Measurements from ENCODE around the gene TRAPPC8.

TRAPPC8 gene

GRCh38 chr18:31891566-31891965 is 51.4 kb downstream of the TRAPPC8 start (continued):
- TF ChIP-seq ZFP3 (CRISPR knock-in tag; IDR thresholded peaks at IDR 0.05): no peak
- TF ChIP-seq, protein P1, sequence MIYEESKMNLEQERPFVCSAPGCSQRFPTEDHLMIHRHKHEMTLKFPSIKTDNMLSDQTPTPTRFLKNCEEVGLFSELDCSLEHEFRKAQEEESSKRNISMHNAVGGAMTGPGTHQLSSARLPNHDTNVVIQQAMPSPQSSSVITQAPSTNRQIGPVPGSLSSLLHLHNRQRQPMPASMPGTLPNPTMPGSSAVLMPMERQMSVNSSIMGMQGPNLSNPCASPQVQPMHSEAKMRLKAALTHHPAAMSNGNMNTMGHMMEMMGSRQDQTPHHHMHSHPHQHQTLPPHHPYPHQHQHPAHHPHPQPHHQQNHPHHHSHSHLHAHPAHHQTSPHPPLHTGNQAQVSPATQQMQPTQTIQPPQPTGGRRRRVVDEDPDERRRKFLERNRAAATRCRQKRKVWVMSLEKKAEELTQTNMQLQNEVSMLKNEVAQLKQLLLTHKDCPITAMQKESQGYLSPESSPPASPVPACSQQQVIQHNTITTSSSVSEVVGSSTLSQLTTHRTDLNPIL (CRISPR knock-in tag; IDR thresholded peaks at IDR 0.05; ENCODE audit: low read depth): no peak

DNA sequence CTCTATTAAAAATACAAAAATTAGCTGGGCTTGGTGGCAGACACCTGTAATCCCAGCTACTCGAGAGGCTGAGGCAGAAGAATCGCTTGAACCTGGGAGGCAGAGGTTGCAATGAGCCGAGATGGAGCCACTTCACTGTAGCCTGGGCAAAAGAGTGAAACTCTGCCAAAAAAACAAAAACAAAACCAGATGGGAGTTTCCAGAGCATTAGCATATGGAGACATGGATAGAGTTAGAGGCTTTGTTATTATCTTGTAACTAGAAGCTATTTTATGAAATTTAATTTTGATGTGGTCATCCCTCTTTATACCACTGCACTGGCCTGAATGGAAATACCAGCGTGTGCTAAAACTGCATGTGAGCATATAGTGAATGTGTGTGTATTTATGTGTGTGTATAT is 58.9 kb downstream of the TRAPPC8 start:
- ATAC-seq: no peak

DNA sequence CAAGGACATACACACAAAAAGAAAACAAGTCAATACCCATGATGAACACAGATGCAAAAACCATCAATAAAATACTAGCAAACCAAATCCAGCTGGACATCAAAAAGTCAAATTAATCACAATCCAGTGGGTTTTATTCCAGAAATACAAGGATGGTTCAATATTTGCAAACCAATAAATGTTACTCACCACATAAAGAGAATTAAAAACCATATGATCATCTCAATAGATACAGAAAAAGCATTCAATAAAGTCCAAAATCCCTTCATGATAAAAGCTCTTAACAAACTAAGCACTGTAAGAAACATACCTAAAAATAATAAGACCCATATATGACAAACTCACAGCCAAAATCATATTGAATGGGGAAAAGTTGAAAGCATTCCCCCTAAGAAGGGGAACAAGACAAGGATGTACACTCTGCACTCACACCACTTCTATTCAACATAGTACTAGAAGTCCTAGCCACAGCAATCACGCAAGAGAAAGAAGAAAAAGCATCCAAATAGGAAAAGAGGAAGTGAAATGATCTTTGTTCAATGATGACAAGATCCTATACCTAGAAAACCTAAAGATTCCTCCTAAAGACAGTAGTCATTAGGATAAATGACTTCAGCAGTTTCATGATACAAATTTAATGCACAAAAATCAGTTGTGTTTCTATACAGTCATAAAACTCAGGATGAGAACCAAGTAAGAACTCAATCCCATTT is 62.6 kb downstream of the TRAPPC8 start:
- no peak for TF ChIP-seq ZNF70 (CRISPR knock-in tag; IDR thresholded peaks at IDR 0.05)
- no peak for TF ChIP-seq TOX (CRISPR knock-in tag; IDR thresholded peaks at IDR 0.05; ENCODE audit: borderline replicate concordance)
- no peak for TF ChIP-seq ZC3H10 (CRISPR knock-in tag; IDR thresholded peaks at IDR 0.05)
- TF ChIP-seq, protein P1 (CRISPR knock-in tag; IDR thresholded peaks at IDR 0.05; ENCODE audit: low read depth): no peak
- TF ChIP-seq ZNF8 (CRISPR knock-in tag; IDR thresholded peaks at IDR 0.05): no peak

More for the DNA sequence above, 58.9 kb downstream of the TRAPPC8 start:
- TF ChIP-seq ZNF70 (CRISPR knock-in tag; IDR thresholded peaks at IDR 0.05): no peak
- no peak for TF ChIP-seq ZC3H10 (CRISPR knock-in tag; IDR thresholded peaks at IDR 0.05)
- no peak for TF ChIP-seq GLIS3 (CRISPR knock-in tag; IDR thresholded peaks at IDR 0.05)
- TF ChIP-seq, protein P2, sequence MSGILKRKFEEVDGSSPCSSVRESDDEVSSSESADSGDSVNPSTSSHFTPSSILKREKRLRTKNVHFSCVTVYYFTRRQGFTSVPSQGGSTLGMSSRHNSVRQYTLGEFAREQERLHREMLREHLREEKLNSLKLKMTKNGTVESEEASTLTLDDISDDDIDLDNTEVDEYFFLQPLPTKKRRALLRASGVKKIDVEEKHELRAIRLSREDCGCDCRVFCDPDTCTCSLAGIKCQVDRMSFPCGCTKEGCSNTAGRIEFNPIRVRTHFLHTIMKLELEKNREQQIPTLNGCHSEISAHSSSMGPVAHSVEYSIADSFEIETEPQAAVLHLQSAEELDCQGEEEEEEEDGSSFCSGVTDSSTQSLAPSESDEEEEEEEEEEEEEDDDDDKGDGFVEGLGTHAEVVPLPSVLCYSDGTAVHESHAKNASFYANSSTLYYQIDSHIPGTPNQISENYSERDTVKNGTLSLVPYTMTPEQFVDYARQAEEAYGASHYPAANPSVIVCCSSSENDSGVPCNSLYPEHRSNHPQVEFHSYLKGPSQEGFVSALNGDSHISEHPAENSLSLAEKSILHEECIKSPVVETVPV (CRISPR knock-in tag; IDR thresholded peaks at IDR 0.05): no peak
- no peak for TF ChIP-seq BACH2 (CRISPR knock-in tag; IDR thresholded peaks at IDR 0.05; ENCODE audit: borderline replicate concordance)
- no peak for TF ChIP-seq ZNF8 (CRISPR knock-in tag; IDR thresholded peaks at IDR 0.05)
- no peak for TF ChIP-seq ISL1 (CRISPR knock-in tag; IDR thresholded peaks at IDR 0.05)
- no peak for TF ChIP-seq POU6F1 (CRISPR knock-in tag; IDR thresholded peaks at IDR 0.05; ENCODE audit: borderline replicate concordance, low read depth)
- no peak for TF ChIP-seq ARNTL (CRISPR knock-in tag; IDR thresholded peaks at IDR 0.05; ENCODE audit: borderline replicate concordance, low read depth)
- TF ChIP-seq ZFP3 (CRISPR knock-in tag; IDR thresholded peaks at IDR 0.05): no peak
- no peak for TF ChIP-seq PPARA (CRISPR knock-in tag; IDR thresholded peaks at IDR 0.05; ENCODE audit: borderline replicate concordance)
- no peak for TF ChIP-seq RARB (CRISPR knock-in tag; IDR thresholded peaks at IDR 0.05)
- TF ChIP-seq ESRRG (CRISPR knock-in tag; IDR thresholded peaks at IDR 0.05): no peak
- no peak for TF ChIP-seq CSDC2 (CRISPR knock-in tag; IDR thresholded peaks at IDR 0.05)
- TF ChIP-seq, protein P1 (CRISPR knock-in tag; IDR thresholded peaks at IDR 0.05; ENCODE audit: low read depth): no peak
- TF ChIP-seq SNAI2 (CRISPR knock-in tag; IDR thresholded peaks at IDR 0.05): no peak

GRCh38 chr18:31878358-31878757 is 64.6 kb downstream of the TRAPPC8 start:
- no peak for ATAC-seq
- TF ChIP-seq SNAI2 (CRISPR knock-in tag; IDR thresholded peaks at IDR 0.05) (no peak), ZNF8 (CRISPR knock-in tag; IDR thresholded peaks at IDR 0.05) (no peak), ZC3H10 (CRISPR knock-in tag; IDR thresholded peaks at IDR 0.05) (no peak), ARNTL (CRISPR knock-in tag; IDR thresholded peaks at IDR 0.05; ENCODE audit: borderline replicate concordance, low read depth) (no peak), GLIS3 (CRISPR knock-in tag; IDR thresholded peaks at IDR 0.05) (no peak), ZNF70 (CRISPR knock-in tag; IDR thresholded peaks at IDR 0.05) (no peak), RARB (CRISPR knock-in tag; IDR thresholded peaks at IDR 0.05) (no peak), ZNF565 (CRISPR knock-in tag; conservative IDR thresholded peaks at IDR 0.05; ENCODE audit: low read depth) (no peak)
- TF ChIP-seq, protein P3, sequence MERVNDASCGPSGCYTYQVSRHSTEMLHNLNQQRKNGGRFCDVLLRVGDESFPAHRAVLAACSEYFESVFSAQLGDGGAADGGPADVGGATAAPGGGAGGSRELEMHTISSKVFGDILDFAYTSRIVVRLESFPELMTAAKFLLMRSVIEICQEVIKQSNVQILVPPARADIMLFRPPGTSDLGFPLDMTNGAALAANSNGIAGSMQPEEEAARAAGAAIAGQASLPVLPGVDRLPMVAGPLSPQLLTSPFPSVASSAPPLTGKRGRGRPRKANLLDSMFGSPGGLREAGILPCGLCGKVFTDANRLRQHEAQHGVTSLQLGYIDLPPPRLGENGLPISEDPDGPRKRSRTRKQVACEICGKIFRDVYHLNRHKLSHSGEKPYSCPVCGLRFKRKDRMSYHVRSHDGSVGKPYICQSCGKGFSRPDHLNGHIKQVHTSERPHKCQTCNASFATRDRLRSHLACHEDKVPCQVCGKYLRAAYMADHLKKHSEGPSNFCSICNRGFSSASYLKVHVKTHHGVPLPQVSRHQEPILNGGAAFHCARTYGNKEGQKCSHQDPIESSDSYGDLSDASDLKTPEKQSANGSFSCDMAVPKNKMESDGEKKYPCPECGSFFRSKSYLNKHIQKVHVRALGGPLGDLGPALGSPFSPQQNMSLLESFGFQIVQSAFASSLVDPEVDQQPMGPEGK (CRISPR knock-in tag; IDR thresholded peaks at IDR 0.05; ENCODE audit: borderline replicate concordance): no peak
- TF ChIP-seq, protein P1 (CRISPR knock-in tag; IDR thresholded peaks at IDR 0.05; ENCODE audit: low read depth): no peak

More for the DNA sequence above, 62.6 kb downstream of the TRAPPC8 start:
- no peak for ATAC-seq
